ENCODE measurements around the gene SMURF2. TPM values are rescaled to one million over a fixed set of nuclear protein-coding genes. Genes with fewer than 3 reads are reported as not detected.

Gene SMURF2
- total and polyA plus RNA-seq, 2 of the 4 experiments (the other 2 are of a cell fraction) = 131 to 774 TPM

DNA sequence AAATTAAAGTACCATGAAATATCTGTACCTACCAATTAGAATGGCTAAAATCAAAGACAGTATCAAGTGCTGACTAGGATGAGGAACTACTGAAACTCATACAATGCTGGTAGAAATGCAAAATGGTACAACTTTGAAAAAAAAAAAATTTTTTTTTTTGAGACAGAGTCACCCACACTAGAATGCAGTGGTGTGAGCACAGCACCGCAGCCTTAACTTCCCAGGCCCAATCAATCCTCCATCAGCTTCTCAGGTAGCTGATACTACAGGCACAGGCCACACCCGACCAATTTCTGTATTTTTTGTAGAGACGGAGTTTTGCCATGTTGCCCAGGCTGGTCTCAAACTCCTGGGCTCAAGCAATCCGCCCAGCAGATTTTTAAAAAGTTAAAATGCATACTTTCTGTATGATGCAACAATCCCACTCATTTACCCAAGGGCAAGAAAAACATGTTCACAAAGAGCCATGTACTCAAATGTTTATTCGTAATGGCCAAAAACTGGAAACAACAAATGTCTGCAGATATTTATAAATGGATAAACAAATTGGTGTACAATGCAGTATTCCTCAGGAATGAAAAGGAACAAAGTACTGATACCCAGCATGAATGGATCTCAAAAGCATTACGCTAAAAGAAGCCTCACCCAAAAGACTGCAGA lies 8.7 kb downstream of the SMURF2 start:
- Histone ChIP-seq H3K14ac (replicated peaks; ENCODE audit: low read depth, low read length) (peak overlapping the region; percentile 95), H3K4me1 (ENCODE audit: control insufficient read depth, insufficient read depth, low read length) (peaks cover 7% of the 10 kb centered on the region), H3K56ac (ENCODE audit: extremely low read depth, insufficient read depth, low read length) (peak overlapping the region; percentile 68; the same call in 1 of the 2 replicates), H4K20me1 (ENCODE audit: insufficient read depth, low read length) (peaks cover 84% of the 10 kb centered on the region), H3K4me3 (ENCODE audit: insufficient read depth, low read depth, low read length) (no peak overlapping the region), H4K8ac (ENCODE audit: low read depth in 2 of 2, low read length in 2 of 2) (peak overlapping the region in 1 of 2 experiments; percentile 96; a peak in 2 of 4 replicates), H3K23ac (ENCODE audit: low read depth, low read length) (peak overlapping the region; percentile 91; the same call in 1 of the 2 replicates), H3K36me3 (ENCODE audit: control insufficient read depth, insufficient read depth, low read length) (peaks cover 7% of the 10 kb centered on the region), H3K4me2 (ENCODE audit: low read depth, low read length) (peak overlapping the region; percentile 72), H3K9me3 (ENCODE audit: control insufficient read depth, insufficient read depth, low read length) (0 out of 2 replicates have a peak, but pooled peaks cover 2% of the 10 kb centered on the region), H4K91ac (ENCODE audit: insufficient read depth, low read depth, low read length) (peak overlapping the region; percentile 95), H3K18ac (ENCODE audit: low read depth, low read length) (peak overlapping the region; percentile 59), H3K79me1 (ENCODE audit: low read depth in 1 of 2, low read length in 2 of 2) (peaks cover 0 to 1% of the 10 kb centered on the region in 2 experiments; a peak in 1 of 4 replicates), H3K4ac (ENCODE audit: low read depth, low read length) (peak overlapping the region; percentile 96), H2BK20ac (ENCODE audit: low read depth, low read length) (peak overlapping the region; percentile 77), H4K5ac (ENCODE audit: low read depth, low read length) (peak overlapping the region; percentile 50), H3K27me3 (ENCODE audit: control insufficient read depth, insufficient read depth, low read length) (no peaks in the 10 kb centered on the region), H2BK5ac (ENCODE audit: low read depth, low read length, poor library complexity, severe bottlenecking) (peak overlapping the region; percentile 86), H2BK15ac (ENCODE audit: low read depth, low read length) (peak overlapping the region; percentile 60; the same call in 1 of the 3 replicates), H3K9me1 (ENCODE audit: insufficient read depth, low read length) (no peaks in the 10 kb centered on the region), H2AK9ac (replicated peaks; ENCODE audit: low read depth, low read length, poor library complexity) (peak overlapping the region; percentile 63), H3K27ac (ENCODE audit: insufficient read depth, low read length) (peak overlapping the region; percentile 70), H2AK5ac (ENCODE audit: low read depth, low read length) (peak overlapping the region; percentile 76), H2BK120ac (ENCODE audit: low read depth, low read length) (peak overlapping the region; percentile 89), H2AFZ (replicated peaks; ENCODE audit: low read length, poor library complexity) (no peak overlapping the region), H3K9ac (ENCODE audit: low read depth, low read length) (peak overlapping the region; percentile 26; the same call in 1 of the 2 replicates)
- ChIA-PET CTCF (no interaction called here), POLR2A (ENCODE audit: unreplicated experiment) (no interaction called here)
- in situ Hi-C loops (cut with MboI; ENCODE audit: low sequenced_read_pairs) (no loop called here), dilution Hi-C loops (cut with HindIII; ENCODE audit: low sequenced_read_pairs, unreplicated experiment) (no loop called here), intact Hi-C loops (cut with micrococcal nuclease) (no loop called here)
- ATAC-seq (ENCODE audit: low read depth) = 0 out of 2 replicates have a peak, but pooled peaks have one; percentile 5
- 75% methylated on average over 2 of the region's 6 CpGs; no CpG with 5 or more reads in 1 of the 2 experiments for WGBS, 2 experiments (ENCODE audit: extremely low coverage in 2 of 2, insufficient read length in 1 of 2)
- DNase-seq = peak; percentile 43
- peak; percentile 87 for TF ChIP-seq CEBPB (IDR thresholded peaks at IDR 0.05; ENCODE audit: low read depth, low read length)
- TF ChIP-seq NFE2L2 (IDR thresholded peaks at IDR 0.05; ENCODE audit: low read depth, low read length) = no peak
- BruUV-seq (replicated peaks) = no TSS peak

Data from IMR-90 (cell line).